GM21529 (cell line): Measurements from ENCODE around the gene ACSS3.
"Not testable (repeated sequence)": the region's sequence is repeated elsewhere in the genome, so short reads cannot be mapped to it uniquely, and the experiment has no call there.

Experiments used
- ATAC-seq: cut with Tn5 transposase; IDR thresholded peaks from one replicate; pipeline ENCODE4 v1.9.1; 2021; ENCODE audit not compliant: unreplicated experiment

ACSS3 gene

DNA sequence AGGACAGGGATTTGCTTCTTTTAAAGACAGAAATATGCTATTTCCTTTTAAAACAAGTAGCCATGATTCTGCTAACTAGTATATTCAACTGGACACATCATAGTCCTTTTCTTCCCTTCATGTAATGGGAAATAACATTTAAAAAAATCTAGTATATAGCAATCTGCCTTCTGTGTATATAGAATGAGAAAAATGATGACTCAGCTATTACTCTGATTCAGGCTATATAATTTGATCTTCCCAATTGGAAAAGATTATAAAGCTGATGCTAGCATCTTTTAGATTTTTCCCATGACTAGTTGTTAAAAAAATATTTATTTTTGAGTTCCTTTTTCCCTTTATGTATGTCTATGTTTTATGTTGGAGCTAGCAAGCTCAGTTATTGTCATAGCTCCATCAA, 86.9 kb downstream of the ACSS3 start:
- no peak for ATAC-seq

DNA sequence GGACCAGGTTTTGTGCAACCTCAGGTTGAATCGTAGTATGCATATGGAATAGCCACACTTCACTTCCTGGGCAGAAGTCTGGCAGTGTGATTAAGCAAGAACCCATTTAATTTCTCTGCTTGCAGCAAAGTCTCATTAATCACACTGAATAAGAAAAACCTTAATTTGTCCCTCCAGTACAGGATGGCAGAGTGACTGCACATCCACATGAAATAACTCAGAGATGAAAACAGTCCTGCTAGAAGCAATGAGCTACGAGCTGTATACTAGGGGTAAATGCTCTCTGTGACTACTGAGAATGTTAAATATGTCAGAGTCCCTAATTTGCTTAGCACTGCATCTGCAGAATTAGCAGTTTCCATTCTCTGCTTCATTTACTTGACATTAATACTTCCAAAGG, 88.9 kb downstream of the ACSS3 start:
- ATAC-seq = no peak

DNA sequence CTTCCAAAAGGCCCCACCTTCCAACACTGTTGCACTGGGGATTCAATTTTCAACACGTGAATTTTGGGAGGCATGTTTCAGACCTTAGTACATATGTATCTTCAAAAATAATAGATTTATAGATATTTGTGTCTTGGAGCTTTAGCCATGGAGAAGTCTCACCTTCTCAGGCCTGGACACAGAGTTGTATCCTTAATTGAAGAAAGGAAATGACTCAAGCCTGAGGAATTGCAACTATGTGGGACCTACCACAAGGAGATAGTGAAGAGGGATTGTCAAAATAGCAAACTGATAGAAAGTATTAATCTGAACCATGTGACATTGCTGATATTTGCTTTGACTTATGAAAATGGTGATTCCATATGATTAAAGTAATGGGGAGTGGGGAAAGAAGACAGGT, 89.8 kb downstream of the ACSS3 start:
- ATAC-seq = no peak

DNA sequence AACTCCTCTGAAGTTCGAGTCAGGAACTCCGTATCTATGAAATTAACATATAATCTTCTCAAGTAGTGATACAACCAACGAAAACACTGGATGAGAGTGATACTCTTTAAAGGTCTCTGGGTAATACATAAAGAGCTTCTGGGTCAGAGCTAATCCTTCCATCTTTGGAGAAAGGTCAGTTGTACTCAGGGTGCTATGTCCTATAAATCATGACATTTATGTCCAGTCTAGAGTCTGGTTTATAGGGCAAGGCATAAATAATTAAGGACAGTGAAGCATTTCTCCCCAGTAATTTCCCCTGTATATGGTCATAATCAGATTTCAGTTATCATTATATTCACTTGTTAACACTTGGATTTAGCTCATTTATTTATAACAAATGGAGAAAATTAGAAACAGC, 90.6 kb downstream of the ACSS3 start:
- ATAC-seq = no peak

DNA sequence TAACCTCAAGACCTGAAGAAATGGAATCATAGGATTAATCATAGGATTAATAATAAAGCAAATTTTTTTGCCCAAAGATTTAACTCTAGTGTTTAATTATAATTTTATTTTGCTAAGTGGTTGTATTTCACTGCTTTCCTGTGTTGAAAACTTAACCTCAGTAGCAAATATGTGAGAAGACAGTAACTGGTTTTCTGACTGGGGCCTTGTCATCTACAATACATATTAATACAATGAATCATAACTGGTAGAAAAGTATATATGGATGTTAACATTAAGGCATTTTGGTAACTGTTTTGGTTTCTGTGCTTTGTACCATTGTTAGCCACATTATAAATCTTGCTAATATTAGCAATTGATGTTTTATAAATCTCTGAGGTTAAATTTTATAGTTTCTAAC, 92.2 kb downstream of the ACSS3 start:
- no peak for ATAC-seq

DNA sequence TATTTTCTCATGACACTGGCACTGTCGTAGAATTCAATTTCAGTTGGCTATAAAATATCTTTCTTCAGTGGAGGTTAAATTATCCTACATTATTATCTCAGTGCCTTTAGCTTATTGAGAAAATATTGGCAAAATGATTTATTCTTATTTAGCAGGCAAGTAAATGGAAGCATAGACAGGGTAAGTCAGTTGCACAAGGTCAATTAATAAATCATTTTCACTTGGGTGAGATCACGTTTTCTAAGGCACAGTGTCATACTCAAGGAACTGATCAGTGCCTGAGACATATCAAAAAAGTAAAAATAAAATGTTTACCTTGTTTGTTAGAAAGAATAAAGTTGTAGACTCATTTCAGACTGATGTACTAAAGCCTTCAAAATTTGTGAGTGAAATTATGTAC, 95.0 kb downstream of the ACSS3 start:
- no peak for ATAC-seq

DNA sequence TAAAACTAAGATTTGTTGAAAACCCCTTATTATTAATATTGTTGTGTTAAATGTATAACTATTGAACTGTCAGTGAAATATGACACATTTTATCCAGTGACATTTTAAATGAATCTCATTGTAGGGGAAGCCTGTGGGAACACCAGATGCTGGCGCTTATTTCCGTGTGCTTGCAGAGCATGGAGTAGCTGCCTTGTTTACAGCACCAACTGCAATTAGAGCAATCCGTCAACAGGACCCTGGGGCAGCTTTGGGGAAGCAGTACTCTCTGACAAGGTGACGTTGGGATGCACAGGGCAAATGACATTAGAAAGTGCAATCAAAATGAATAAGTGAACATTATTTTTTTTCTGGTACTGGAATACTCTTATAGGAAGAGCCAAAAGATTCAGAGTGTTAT, 96.8 kb downstream of the ACSS3 start:
- ATAC-seq = no peak

DNA sequence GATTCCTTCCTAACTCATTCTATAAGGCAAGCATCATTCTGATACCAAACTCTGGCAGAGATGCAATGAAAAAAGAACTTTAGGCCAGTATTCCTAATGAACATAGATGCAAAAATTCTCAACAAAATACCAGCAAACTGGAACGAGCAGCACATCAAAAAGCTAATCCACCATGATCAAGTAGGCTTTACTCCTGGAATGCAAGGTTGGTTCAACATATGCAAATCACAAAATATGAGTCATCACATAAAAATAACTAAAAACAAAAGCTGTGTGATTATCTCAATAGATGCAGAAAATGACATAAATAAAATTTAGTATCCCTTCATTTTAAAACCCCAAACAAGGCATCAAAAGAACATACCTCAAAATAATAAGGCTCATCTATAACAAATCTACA, 98.9 kb downstream of the ACSS3 start:
- no peak for ATAC-seq

DNA sequence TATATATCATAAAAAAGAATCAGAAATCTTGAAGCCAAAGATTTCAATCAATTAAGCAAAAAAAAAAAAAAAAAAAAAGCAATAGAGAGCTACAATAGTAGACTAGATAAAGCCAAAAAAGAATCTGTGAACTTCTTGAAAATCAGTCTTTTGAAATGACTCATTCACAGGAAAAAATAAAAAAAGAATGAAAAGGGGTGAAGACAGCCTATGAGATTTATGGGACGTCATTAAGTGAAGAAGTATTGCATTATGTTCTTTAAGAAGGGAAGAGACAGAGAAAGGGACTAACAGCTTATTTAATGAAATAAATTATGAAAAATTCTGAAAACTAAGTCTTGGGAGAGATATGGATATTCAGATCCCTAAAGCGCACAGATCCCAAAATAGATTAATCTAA, 103.8 kb downstream of the ACSS3 start:
- no peak for ATAC-seq

DNA sequence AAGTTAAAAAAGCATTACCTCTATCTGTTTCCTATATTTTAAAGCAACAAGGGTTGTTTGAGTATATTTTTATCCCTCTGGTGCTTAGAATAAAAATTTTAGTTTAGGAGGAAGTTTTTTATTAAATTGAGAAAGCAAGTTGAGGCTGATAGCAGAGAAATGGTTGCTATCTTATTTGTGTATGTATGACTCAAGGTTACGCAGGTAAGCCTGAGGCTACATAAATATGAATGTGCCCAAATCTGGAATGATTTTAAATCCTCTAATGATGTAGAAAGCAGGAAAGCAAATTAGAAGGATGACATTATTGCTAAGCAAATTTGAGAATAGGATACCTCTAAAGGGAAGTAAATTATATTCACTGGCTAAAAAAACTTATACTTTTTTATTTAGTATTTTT, 109.8 kb downstream of the ACSS3 start:
- no peak for ATAC-seq

DNA sequence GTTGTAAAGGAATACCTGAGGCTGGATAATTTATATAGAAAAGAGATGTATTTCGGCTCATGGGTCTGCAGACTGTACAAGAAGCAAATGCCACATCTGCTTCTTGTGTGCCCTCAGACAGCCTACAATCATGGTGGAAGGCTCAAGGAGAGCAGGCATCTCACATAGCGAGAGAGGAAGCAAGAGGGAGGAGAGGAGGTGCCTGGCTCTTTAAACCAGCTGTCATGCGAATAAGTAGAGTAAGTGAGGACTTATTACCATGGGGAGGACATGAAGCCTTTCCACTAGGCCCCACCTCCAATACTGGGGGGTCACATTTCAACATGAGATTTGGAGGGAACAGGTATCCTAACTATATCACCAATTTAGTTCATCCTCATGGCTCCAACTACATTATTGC, 118.7 kb downstream of the ACSS3 start:
- ATAC-seq = no peak

DNA sequence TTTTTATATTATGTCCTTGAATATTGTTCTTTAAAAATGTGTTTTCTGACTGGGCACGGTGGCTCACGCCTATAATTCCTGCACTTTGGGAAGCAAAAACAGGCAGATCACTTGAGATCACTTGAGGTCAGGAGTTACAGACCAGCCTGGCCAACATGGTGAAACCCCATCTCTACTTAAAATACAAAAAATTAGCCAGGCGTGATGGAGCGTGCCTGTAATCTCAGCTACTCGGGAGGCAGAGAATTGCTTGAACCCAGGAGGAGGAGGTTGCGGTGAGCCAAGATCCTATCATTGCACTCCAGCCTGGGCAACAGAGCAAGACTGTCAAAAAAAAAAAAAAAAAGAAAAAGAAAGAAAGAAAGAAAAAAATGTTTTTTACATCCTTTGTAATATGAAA, 122.7 kb downstream of the ACSS3 start:
- not testable (repeated sequence) for ATAC-seq

DNA sequence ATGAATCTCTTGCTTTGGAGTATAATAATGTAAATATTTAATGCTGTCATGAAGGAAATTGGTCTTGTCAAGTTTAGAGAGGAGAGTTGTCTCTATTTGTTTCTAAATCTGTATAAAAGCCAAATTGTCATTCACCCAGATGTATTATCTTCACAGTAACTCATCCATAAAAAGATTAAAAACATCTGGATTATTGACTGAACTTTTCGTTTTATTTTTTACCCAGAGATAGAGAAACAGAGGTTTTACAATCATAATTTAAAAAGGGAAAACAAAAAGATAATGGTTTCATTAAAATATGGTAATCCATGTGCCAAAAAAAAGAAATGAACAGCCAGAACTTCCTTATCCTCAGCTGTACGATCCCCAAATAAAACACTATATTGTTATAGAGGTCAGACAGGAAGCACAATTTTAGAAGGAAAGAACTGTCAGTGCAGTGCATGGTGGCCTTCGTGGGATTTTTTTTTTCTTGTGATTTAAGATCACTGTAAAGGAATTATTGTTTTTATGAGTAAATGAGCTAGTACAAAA, 125.9 kb downstream of the ACSS3 start:
- no peak for ATAC-seq

DNA sequence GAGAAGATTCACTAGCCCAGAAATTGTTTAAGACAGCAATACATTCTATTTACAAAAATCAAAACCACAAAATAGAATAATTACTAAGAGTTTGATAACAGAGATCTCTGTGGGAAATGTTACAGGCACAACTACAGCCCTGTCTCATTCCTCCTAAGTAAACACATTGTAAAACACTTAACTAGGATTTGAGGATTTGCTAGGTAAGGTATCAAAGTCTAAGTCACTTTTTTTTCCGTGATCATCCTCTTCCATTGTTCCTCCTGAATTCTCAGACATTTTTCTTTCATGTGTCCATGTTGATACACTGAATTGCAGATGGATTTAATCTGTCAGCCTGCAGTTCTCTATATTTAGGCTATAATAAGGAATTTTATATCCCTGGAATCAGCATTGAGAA, 127.5 kb downstream of the ACSS3 start:
- no peak for ATAC-seq

DNA sequence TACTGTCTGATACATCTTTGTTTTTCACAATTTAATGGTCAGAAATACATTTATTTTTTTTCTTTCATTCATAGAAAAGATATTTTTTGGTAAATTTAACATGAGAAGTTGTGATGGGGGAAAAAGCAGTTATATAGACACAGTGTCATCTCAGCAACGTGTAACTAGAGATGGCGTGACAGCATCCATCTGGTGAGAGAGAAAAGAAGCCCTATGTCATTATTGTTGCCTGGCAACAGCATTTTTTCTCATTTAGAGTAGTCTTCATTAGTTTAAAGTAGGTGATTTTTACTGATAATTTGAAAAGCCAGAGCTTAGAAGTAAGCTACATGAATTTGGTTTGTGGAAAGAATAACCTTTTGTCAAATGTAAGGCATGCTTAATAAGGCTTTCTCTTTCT, 128.6 kb downstream of the ACSS3 start:
- ATAC-seq = no peak

DNA sequence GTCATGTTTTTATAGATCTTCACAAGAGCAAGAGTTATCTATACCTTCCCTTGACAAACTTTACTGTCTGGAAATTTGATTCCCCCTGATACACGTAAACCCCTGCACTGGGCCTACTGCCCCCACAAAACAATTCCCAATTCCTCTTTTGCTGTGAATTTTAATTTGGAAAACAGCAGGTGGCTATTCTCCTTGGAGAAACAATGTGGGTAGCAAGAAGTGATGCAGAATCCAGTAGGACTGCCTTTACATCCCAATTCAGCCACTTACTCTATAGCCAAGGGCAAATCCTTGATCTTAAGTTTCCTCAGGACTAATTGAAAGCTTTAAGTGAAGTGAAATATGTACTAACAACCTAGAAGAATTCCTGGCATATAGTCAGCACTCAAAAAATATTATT, 129.3 kb downstream of the ACSS3 start:
- ATAC-seq = no peak

DNA sequence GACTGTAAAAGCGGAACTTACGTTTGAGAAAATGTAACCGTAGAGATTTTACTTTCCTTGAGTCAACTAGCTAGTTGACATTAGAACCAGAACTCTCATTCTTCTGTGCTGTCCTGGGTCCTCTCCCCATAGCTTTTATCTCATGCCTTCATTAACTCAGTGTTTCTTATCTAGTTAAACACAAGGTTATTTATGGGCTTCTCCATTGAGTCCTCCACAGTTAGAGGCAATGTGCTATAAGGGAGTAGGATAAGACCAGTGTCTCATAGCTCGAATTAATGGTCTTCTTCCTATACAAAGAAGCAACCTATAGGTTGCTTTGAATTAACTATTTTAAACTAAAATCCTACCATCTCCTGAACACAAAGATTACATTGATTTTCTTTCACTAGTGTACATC, 129.8 kb downstream of the ACSS3 start:
- no peak for ATAC-seq

DNA sequence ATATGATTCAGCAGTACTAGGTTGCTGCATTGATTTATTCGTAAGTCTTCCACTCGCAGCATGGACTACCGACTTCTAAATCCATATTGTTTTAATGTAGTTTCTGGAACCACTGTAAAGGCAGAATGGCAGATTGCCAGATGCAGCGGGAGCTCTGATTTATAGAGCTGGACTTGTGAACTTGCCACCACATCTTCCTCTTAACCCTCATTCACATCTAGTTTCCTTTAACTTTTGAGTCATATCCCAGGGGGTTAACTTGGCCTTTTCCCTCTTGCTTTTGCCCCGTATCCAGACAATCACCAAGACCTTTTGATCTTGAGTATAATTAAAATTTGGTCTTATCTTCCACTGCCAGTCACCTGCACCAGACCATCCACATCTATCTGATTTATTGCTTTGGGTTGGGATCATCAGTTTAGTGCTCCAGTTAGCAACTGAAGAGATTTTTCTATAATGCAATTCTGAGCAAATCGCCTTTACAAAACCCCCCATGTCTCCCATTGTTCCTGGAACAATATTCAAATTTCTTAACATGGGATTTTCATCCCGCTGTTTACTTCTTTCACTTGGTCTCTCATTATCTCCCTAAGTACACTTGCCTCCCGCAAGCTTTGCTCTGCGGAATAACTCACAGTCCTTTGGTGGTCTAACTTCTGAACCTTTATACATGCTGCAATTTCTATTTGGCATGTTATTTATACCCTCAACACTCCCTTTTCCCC, 130.5 kb downstream of the ACSS3 start:
- ATAC-seq = no peak

DNA sequence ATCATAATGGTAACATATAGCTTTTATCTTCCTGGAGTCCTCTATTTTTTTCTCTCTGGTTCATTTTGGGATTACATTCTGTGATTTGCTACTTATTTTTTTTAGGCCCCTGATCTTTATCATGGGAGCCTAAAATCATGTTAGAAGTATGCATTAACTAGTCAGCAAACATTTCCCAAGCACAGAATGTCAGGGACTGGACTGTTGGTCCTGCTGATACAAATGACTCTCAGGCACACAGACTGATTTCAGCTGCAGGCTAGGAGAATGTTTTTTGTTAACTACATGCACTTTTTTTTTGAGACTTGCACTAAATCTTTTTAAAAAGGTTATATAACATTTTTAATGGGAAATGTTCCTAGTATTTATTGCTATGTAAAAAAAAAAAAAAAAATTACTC, 131.1 kb downstream of the ACSS3 start:
- no peak for ATAC-seq

DNA sequence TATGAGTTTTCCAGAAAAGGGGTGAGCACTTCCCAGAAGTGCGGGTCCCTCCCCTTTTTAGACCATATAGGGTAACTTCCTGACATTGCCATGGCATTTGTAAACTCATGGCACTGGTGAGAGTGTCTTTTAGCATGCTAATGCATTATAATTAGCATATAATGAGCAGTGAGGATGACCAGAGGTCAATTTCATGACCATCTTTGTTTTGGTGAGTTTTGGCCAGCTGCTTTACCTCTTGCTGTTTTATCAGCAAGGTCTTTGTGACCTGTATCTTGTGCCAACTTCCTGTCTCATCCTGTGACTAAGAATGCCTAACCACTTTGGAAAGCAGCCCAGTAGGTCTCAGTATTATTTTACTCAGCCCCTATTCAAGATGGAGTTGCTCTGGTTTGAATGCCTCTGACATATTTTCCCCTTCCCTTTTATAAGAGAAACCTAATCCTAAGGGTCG, 131.9 kb downstream of the ACSS3 start:
- ATAC-seq = not testable (repeated sequence)

DNA sequence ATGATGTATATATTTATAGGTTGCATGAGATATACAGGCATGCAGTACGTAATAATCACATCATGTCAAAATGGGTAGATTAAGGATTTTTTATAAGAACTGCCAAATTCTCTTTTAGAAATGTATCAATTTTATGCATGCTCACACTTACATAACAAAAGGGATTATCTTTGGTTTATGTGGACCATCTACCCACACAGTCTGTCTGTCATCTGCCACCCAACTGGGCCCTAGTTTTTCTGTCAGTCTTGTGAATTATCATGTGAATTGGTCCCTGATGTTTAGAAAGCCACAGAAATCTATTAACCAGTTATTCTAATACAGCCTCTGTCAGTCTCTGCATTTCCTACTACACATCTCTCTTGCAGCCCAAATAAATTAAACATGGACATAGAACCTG, 133.4 kb downstream of the ACSS3 start:
- ATAC-seq = no peak

DNA sequence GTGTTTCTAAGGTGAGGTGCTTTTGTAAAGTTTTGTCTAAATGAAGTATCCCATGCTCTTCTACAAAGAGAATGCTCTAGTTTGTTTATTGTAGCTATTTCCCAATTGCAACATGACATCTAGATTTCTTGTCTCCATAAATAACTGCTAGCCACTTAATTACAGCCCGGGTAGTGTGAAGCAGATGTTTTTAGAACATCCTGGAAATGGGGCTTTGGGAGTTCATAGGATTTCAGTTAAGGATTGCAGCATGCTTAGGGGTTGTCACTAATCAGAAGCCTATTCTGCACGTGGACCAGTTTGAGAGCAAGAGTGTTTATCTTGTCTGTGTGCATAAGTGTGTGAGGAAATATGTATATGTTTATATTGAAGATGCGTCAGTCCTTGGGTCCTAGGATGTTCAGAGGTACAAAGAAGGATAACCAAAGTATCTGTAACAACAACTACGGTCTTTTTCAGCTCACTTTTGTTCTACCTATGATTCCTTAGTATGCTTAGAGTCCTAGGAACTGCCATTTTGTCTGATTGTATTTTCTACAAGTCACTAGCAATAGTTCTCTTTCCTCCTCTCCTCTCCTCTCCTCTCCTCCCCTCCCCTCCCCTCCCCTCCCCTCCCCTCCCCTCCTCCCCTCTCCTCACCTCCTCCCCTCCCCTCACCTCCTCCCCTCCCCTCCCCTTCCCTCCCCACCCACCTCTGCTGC, 135.3 kb downstream of the ACSS3 start:
- no peak for ATAC-seq

DNA sequence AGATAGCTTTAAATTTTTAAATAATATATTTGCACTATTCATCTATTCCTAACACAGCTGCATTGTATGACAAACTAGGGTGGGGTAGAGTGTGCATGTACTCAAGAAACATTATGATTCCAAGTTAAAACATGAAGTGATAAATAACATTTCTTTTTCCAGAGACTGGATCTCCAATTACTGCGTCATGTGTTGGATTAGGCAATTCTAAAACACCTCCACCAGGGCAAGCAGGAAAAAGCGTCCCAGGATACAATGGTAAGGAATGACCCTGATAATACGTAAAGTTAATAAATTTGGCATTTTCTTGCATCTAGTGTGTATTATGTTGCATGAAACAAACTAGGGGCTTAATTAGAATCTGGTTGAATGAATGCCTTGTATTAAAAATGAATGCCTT, 138.9 kb downstream of the ACSS3 start:
- no peak for ATAC-seq
